Endodermal cell (in vitro differentiated cells): ENCODE data around the gene ALX4. TPM values are rescaled to one million over a fixed set of nuclear protein-coding genes. Genes with fewer than 3 reads are reported as not detected.

ENCODE experiments used
- DNase-seq: peaks from one replicate; pipeline ENCODE4 v3.0.0-alpha.2; 2017
- H3K27ac ChIP-seq: 2 replicates; pipeline ENCODE4 v1.5.1; 2013; ENCODE audit warnings: mild to moderate bottlenecking, low read depth, low read length, moderate library complexity
- H3K27me3 ChIP-seq: 2 replicates; pipeline ENCODE4 v1.6.1; 2013; ENCODE audit warnings: mild to moderate bottlenecking, low read length, moderate library complexity; ENCODE audit not compliant: insufficient read depth, control insufficient read depth, poor library complexity, severe bottlenecking
- H3K36me3 ChIP-seq: 2 replicates; pipeline ENCODE4 v1.7.0; 2013; ENCODE audit warnings: mild to moderate bottlenecking, low read length, moderate library complexity; ENCODE audit not compliant: control insufficient read depth, insufficient read depth
- H3K4me1 ChIP-seq: one replicate; pipeline ENCODE4 v1.7.0; 2013; ENCODE audit warnings: low read length; ENCODE audit not compliant: control insufficient read depth, insufficient read depth
- H3K4me3 ChIP-seq: 2 replicates; pipeline ENCODE4 v1.5.1; 2013; ENCODE audit warnings: mild to moderate bottlenecking, low read length, moderate library complexity
- H3K9ac ChIP-seq: 2 replicates; pipeline ENCODE4 v1.6.1; 2013; ENCODE audit warnings: mild to moderate bottlenecking, low read length, moderate library complexity; ENCODE audit not compliant: poor library complexity, severe bottlenecking; ENCODE audit errors: extremely low read depth
- H3K9me3 ChIP-seq: 2 replicates; pipeline ENCODE4 v1.6.1; 2013; ENCODE audit warnings: mild to moderate bottlenecking, low read length, moderate library complexity; ENCODE audit not compliant: control insufficient read depth
- H3K27ac Mint-ChIP-seq: 2 replicates; pipeline ENCODE4 v1.8.0; 2020; ENCODE audit warnings: mixed read lengths
- H3K27me3 Mint-ChIP-seq: 2 replicates; pipeline ENCODE4 v1.8.0; 2021; ENCODE audit warnings: mild to moderate bottlenecking, mixed read lengths; ENCODE audit not compliant: insufficient read depth
- H3K36me3 Mint-ChIP-seq: 2 replicates; pipeline ENCODE4 v1.8.0; 2020; ENCODE audit warnings: low read depth, mixed read lengths
- H3K4me1 Mint-ChIP-seq: 2 replicates; pipeline ENCODE4 v1.8.0; 2020; ENCODE audit warnings: mixed read lengths
- H3K4me3 Mint-ChIP-seq: 2 replicates; pipeline ENCODE4 v1.8.0; 2020; ENCODE audit warnings: mild to moderate bottlenecking, moderate library complexity, mixed read lengths
- H3K9me3 Mint-ChIP-seq: 2 replicates; pipeline ENCODE4 v1.8.0; 2020; ENCODE audit warnings: mild to moderate bottlenecking, mixed read lengths
- CTCF ChIP-seq: fragments of 200-600 bp; sonication (generic); conservative IDR thresholded peaks from 2 replicates; pipeline ENCODE4 v1.5.0; 2021; ENCODE audit warnings: antibody characterized with exemption, mild to moderate bottlenecking
- WGBS, 2 experiments: methylation state at CpG; one replicate each; pipeline versions ENCODE4 v1.1.5 to v1.1.7; 2013; ENCODE audit warnings: missing lambda C conversion rate in 2 of 2, mixed read lengths in 1 of 2; ENCODE audit not compliant: insufficient coverage in 1 of 2, insufficient read length in 1 of 2; 5-methylcytosine and 5-hydroxymethylcytosine counted together
- total RNA-seq, 2 donors: library from RNA; stranded (reverse); fragmentation: NEBNext Ultra II Directional in 1 of 2; extraction: Animal tissue kit (Norgen Biotek cat#: 25700) in 1 of 2; gene quantifications; 2 replicates in 1 of 2; 3 replicates in 1 of 2; pipeline ENCODE4 v1.2.1, GENCODE V29; 2021

The ALX4 gene
- total RNA-seq, 2 donors from 2014 or later: not detected

GRCh38 chr11:44257338-44258189 lies 52.4 kb downstream of the ALX4 start:
- Mint-ChIP-seq H3K9me3 (peaks cover 16% of the 10 kb centered on the region), H3K36me3 (peaks cover 7% of the 10 kb centered on the region), H3K27me3 (no peaks in the 10 kb centered on the region), H3K27ac (no peak overlapping the region), H3K4me3 (no peak overlapping the region), H3K4me1 (peaks cover 2% of the 10 kb centered on the region)
- H3K9me3 ChIP-seq: peaks cover 17% of the 10 kb centered on the region
- no peak for TF ChIP-seq CTCF
- WGBS, 2 experiments: 93 to 96% methylated on average over 3 to 8 of the region's 8 CpGs
- H3K4me3 ChIP-seq: no peak overlapping the region
- H3K27ac ChIP-seq: no peak overlapping the region
- H3K9ac ChIP-seq: no peak overlapping the region
- DNase-seq: no peak
- no peaks in the 10 kb centered on the region for H3K27me3 ChIP-seq
- no peaks in the 10 kb centered on the region for H3K4me1 ChIP-seq
- no peaks in the 10 kb centered on the region for H3K36me3 ChIP-seq

GRCh38 chr11:44256673-44257291 lies 53.2 kb downstream of the ALX4 start:
- H3K4me1 ChIP-seq: no peaks in the 10 kb centered on the region
- no peaks in the 10 kb centered on the region for H3K36me3 ChIP-seq
- H3K27ac ChIP-seq: no peak overlapping the region
- H3K4me3 ChIP-seq: no peak overlapping the region
- H3K27ac Mint-ChIP-seq: no peak overlapping the region
- WGBS, 2 experiments: 86 to 95% methylated on average over 2 to 4 of the region's 4 CpGs
- DNase-seq: no peak
- peaks cover 24% of the 10 kb centered on the region for H3K9me3 Mint-ChIP-seq
- H3K27me3 Mint-ChIP-seq: no peaks in the 10 kb centered on the region
- H3K36me3 Mint-ChIP-seq: peaks cover 13% of the 10 kb centered on the region
- peaks cover 2% of the 10 kb centered on the region for H3K4me1 Mint-ChIP-seq
- H3K9ac ChIP-seq: no peak overlapping the region
- no peaks in the 10 kb centered on the region for H3K27me3 ChIP-seq
- no peak for TF ChIP-seq CTCF
- H3K9me3 ChIP-seq: peaks cover 25% of the 10 kb centered on the region
- no peak overlapping the region for H3K4me3 Mint-ChIP-seq

GRCh38 chr11:44255406-44256071 lies 54.4 kb downstream of the ALX4 start:
- no peak overlapping the region for H3K4me3 Mint-ChIP-seq
- Histone ChIP-seq H3K27me3 (no peaks in the 10 kb centered on the region), H3K4me3 (no peak overlapping the region), H3K27ac (no peak overlapping the region), H3K9me3 (peaks cover 31% of the 10 kb centered on the region), H3K4me1 (no peaks in the 10 kb centered on the region), H3K9ac (no peak overlapping the region), H3K36me3 (no peaks in the 10 kb centered on the region)
- 96 to 97% methylated on average over 3 to 6 of the region's 6 CpGs for WGBS, 2 experiments
- H3K27ac Mint-ChIP-seq: no peak overlapping the region
- peaks cover 2% of the 10 kb centered on the region for H3K4me1 Mint-ChIP-seq
- no peak for DNase-seq
- peaks cover 26% of the 10 kb centered on the region for H3K9me3 Mint-ChIP-seq
- H3K36me3 Mint-ChIP-seq: peaks cover 13% of the 10 kb centered on the region
- TF ChIP-seq CTCF: no peak
- H3K27me3 Mint-ChIP-seq: no peaks in the 10 kb centered on the region
